H9 (cell line): ENCODE measurements around the gene TACO1. TPM values are rescaled to one million over a fixed set of nuclear protein-coding genes. Genes with fewer than 3 reads are reported as not detected.

Experiments used
- DNase-seq: peaks from one replicate; pipeline ENCODE4 v3.0.0-alpha.2; 2017
- H2AFZ ChIP-seq: one replicate; pipeline ENCODE4 v1.6.1; 2013; ENCODE audit warnings: mild to moderate bottlenecking, low read length, control low read depth, moderate library complexity
- H2AK5ac ChIP-seq: 2 replicates; pipeline ENCODE4 v1.6.1; 2013; ENCODE audit warnings: low read length, control low read depth, mixed read lengths; ENCODE audit not compliant: insufficient read length
- H2BK120ac ChIP-seq: one replicate; pipeline ENCODE4 v1.6.1; 2013; ENCODE audit warnings: low read depth, mild to moderate bottlenecking, low read length, control low read depth, inconsistent platforms; ENCODE audit not compliant: poor library complexity, severe bottlenecking
- H2BK12ac ChIP-seq: 2 replicates; pipeline ENCODE4 v1.6.1; 2013; ENCODE audit warnings: low read length, control low read depth, mixed read lengths, low read depth; ENCODE audit not compliant: insufficient read length
- H2BK15ac ChIP-seq: 2 replicates; pipeline ENCODE4 v1.6.1; 2013; ENCODE audit warnings: low read depth, low read length, control low read depth
- H2BK20ac ChIP-seq: one replicate; pipeline ENCODE4 v1.6.1; 2013; ENCODE audit warnings: low read depth, mild to moderate bottlenecking, low read length, control low read depth, inconsistent platforms; ENCODE audit not compliant: poor library complexity, severe bottlenecking
- H2BK5ac ChIP-seq: 2 replicates; pipeline ENCODE4 v1.6.1; 2013; ENCODE audit warnings: low read length, control low read depth, mixed read lengths; ENCODE audit not compliant: insufficient read length
- H3K14ac ChIP-seq: 2 replicates; pipeline ENCODE4 v1.6.1; 2013; ENCODE audit warnings: low read length, control low read depth; ENCODE audit not compliant: insufficient read depth
- H3K18ac ChIP-seq: 2 replicates; pipeline ENCODE4 v1.6.1; 2013; ENCODE audit warnings: low read depth, mild to moderate bottlenecking, mixed read lengths, low read length, control low read depth; ENCODE audit not compliant: insufficient read length
- H3K23ac ChIP-seq: 2 replicates; pipeline ENCODE4 v1.6.1; 2013; ENCODE audit warnings: low read length, control low read depth, mixed read lengths, low read depth; ENCODE audit not compliant: insufficient read length
- H3K23me2 ChIP-seq: 2 replicates; pipeline ENCODE4 v1.6.1; 2013; ENCODE audit warnings: low read depth, mild to moderate bottlenecking, mixed read lengths, low read length, control low read depth; ENCODE audit not compliant: insufficient read length, poor library complexity, severe bottlenecking
- H3K27ac ChIP-seq: 2 replicates; pipeline ENCODE4 v1.5.1; 2013; ENCODE audit warnings: low read length, control low read depth, mixed read lengths, low read depth; ENCODE audit not compliant: insufficient read length
- H3K27me3 ChIP-seq: 2 replicates; pipeline ENCODE4 v1.6.1; 2013; ENCODE audit warnings: low read length, control low read depth, inconsistent platforms; ENCODE audit not compliant: insufficient read depth
- H3K4ac ChIP-seq: 2 replicates; pipeline ENCODE4 v1.6.1; 2013; ENCODE audit warnings: low read depth, mild to moderate bottlenecking, control low read depth, inconsistent platforms, low read length, moderate library complexity
- H3K4me1 ChIP-seq: 2 replicates; pipeline ENCODE4 v1.6.1; 2013; ENCODE audit warnings: low read length, control low read depth, inconsistent platforms; ENCODE audit not compliant: insufficient read depth
- H3K4me2 ChIP-seq: 2 replicates; pipeline ENCODE4 v1.6.1; 2013; ENCODE audit warnings: low read length, control low read depth, mixed read lengths; ENCODE audit not compliant: insufficient read length, insufficient read depth
- H3K56ac ChIP-seq: 2 replicates; pipeline ENCODE4 v1.6.1; 2013; ENCODE audit warnings: low read depth, mild to moderate bottlenecking, mixed read lengths, low read length, control low read depth; ENCODE audit not compliant: insufficient read length
- H3K79me1 ChIP-seq: 2 replicates; pipeline ENCODE4 v1.6.1; 2013; ENCODE audit warnings: low read depth, mild to moderate bottlenecking, moderate library complexity, low read length, control low read depth, inconsistent platforms; ENCODE audit not compliant: insufficient read depth, poor library complexity, severe bottlenecking
- H3K79me2 ChIP-seq: 2 replicates; pipeline ENCODE4 v1.6.1; 2013; ENCODE audit warnings: low read length, control low read depth, inconsistent platforms; ENCODE audit not compliant: insufficient read depth
- H3K9ac ChIP-seq: 2 replicates; pipeline ENCODE4 v1.6.1; 2013; ENCODE audit warnings: low read length, control low read depth, mixed read lengths; ENCODE audit not compliant: insufficient read length; ENCODE audit errors: extremely low read depth
- H3K9me3 ChIP-seq: one replicate; pipeline ENCODE4 v1.6.1; 2013; ENCODE audit warnings: low read depth, low read length, inconsistent platforms; ENCODE audit not compliant: control insufficient read depth
- H3T11ph ChIP-seq: one replicate; pipeline ENCODE4 v1.6.1; 2013; ENCODE audit warnings: mild to moderate bottlenecking, low read length, control low read depth, inconsistent platforms
- H4K20me1 ChIP-seq: one replicate; pipeline ENCODE4 v1.6.1; 2013; ENCODE audit not compliant: control insufficient read depth, insufficient read length, insufficient read depth
- H4K5ac ChIP-seq: 2 replicates; pipeline ENCODE4 v1.6.1; 2013; ENCODE audit warnings: low read depth, mild to moderate bottlenecking, mixed read lengths, low read length, control low read depth; ENCODE audit not compliant: insufficient read length
- H4K8ac ChIP-seq: replicated peaks from 2 replicates; pipeline ENCODE4 v1.6.1; 2013; ENCODE audit warnings: low read length, control low read depth, mixed read lengths, low read depth; ENCODE audit not compliant: insufficient read length
- H4K91ac ChIP-seq: 2 replicates; pipeline ENCODE4 v1.6.1; 2013; ENCODE audit warnings: low read depth, mild to moderate bottlenecking, moderate library complexity, mixed read lengths, low read length, control low read depth; ENCODE audit not compliant: insufficient read length
- H3K27ac Mint-ChIP-seq, 3 experiments: 2 replicates in 2 of 3; 3 replicates in 1 of 3; pipeline ENCODE4 v1.8.0; 2020 to 2021; ENCODE audit warnings: mixed read lengths in 3 of 3, mild to moderate bottlenecking in 1 of 3, moderate library complexity in 1 of 3
- H3K27me3 Mint-ChIP-seq: 2 replicates; pipeline ENCODE4 v1.8.0; 2021; ENCODE audit warnings: low read depth, mild to moderate bottlenecking, moderate library complexity, mixed read lengths
- H3K36me3 Mint-ChIP-seq, 3 experiments: 2 replicates in 2 of 3; 3 replicates in 1 of 3; pipeline ENCODE4 v1.8.0; 2020 to 2021; ENCODE audit warnings: low read depth in 3 of 3, mixed read lengths in 3 of 3; ENCODE audit not compliant: insufficient read depth in 1 of 3
- H3K4me1 Mint-ChIP-seq, 2 experiments: 2 replicates each; pipeline ENCODE4 v1.8.0; 2020; ENCODE audit warnings: mixed read lengths in 2 of 2
- H3K4me3 Mint-ChIP-seq, 2 experiments: 2 replicates in 1 of 2; 3 replicates in 1 of 2; pipeline ENCODE4 v1.8.0; 2020 to 2021; ENCODE audit warnings: mild to moderate bottlenecking in 2 of 2, mixed read lengths in 2 of 2, moderate library complexity in 1 of 2
- H3K9me3 Mint-ChIP-seq, 2 experiments: 2 replicates in 1 of 2; 3 replicates in 1 of 2; pipeline ENCODE4 v1.8.0; 2020; ENCODE audit warnings: mild to moderate bottlenecking in 2 of 2, mixed read lengths in 2 of 2, moderate library complexity in 1 of 2
- WGBS: extraction: QIAGEN DNeasy Blood & Tissue Kit; methylation state at CpG from one replicate; pipeline ENCODE4 v1.1.7; 2013; ENCODE audit warnings: missing lambda C conversion rate, low lambda C conversion rate, mixed read lengths; ENCODE audit not compliant: insufficient read length; ENCODE audit errors: extremely low coverage; 5-methylcytosine and 5-hydroxymethylcytosine counted together
- total RNA-seq: library from RNA; stranded (reverse); gene quantifications from 2 replicates; pipeline ENCODE4 v1.2.1, GENCODE V29; 2021
- TF ChIP-seq, protein P1 (sequence below): fragments of 200-600 bp; sonication (generic); conservative IDR thresholded peaks from 3 replicates; pipeline ENCODE4 v1.8.0; 2021; ENCODE audit warnings: antibody characterized with exemption, mild to moderate bottlenecking

TACO1 gene
- total RNA-seq, 1 experiment from 2014 or later, result 30.2 TPM

DNA sequence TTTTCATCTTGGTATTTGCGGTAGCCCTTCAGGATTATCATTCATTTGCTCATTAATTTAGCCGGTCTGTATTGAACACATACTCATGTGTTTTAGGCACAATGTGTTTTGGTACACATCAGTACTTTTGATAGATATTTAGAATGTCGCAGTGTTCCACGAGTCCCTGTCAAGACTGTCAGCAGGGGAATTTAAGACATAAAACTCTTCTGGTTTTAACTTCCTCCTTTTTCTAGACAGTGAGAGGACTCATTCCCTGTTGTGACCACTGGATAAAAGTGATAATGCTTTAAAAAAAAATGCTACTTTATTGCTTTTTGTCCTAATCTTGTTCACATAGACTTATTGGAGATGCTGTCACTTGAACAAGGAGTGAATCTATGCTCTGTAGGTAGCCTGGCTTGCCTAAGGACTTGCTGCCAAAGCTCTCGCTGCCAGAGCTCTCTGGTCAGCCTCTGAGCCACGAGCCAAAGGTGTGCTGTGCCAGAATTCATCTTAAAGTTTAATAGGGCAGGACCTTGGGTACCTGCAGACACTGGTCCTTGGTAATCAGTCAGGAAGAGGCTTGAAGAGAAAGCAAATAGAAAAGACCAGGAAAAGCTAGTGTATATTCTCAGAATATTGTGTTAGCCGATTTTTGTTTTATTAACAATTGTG lies 45.1 kb upstream of the TACO1 start:
- Histone ChIP-seq H2BK120ac (no peak overlapping the region), H4K20me1 (no peaks in the 10 kb centered on the region), H4K8ac (no peak overlapping the region), H3K56ac (no peak overlapping the region), H2BK15ac (no peak overlapping the region), H2AK5ac (no peak overlapping the region), H2AFZ (no peak overlapping the region), H3K18ac (no peak overlapping the region), H3K9ac (no peak overlapping the region), H3K4me2 (no peak overlapping the region), H3K14ac (no peak overlapping the region), H4K5ac (no peak overlapping the region), H4K91ac (no peak overlapping the region), H2BK5ac (no peak overlapping the region), H3T11ph (no peak overlapping the region), H3K4ac (no peak overlapping the region), H3K23ac (no peak overlapping the region), H3K23me2 (peaks cover 6% of the 10 kb centered on the region), H3K4me1 (no peaks in the 10 kb centered on the region), H2BK20ac (no peak overlapping the region), H3K9me3 (no peaks in the 10 kb centered on the region), H3K27me3 (no peaks in the 10 kb centered on the region), H3K27ac (no peak overlapping the region), H2BK12ac (no peak overlapping the region), H3K79me2 (peaks cover 35% of the 10 kb centered on the region), H3K79me1 (no peaks in the 10 kb centered on the region)
- TF ChIP-seq, protein P1, sequence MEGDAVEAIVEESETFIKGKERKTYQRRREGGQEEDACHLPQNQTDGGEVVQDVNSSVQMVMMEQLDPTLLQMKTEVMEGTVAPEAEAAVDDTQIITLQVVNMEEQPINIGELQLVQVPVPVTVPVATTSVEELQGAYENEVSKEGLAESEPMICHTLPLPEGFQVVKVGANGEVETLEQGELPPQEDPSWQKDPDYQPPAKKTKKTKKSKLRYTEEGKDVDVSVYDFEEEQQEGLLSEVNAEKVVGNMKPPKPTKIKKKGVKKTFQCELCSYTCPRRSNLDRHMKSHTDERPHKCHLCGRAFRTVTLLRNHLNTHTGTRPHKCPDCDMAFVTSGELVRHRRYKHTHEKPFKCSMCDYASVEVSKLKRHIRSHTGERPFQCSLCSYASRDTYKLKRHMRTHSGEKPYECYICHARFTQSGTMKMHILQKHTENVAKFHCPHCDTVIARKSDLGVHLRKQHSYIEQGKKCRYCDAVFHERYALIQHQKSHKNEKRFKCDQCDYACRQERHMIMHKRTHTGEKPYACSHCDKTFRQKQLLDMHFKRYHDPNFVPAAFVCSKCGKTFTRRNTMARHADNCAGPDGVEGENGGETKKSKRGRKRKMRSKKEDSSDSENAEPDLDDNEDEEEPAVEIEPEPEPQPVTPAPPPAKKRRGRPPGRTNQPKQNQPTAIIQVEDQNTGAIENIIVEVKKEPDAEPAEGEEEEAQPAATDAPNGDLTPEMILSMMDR, result no peak
- Mint-ChIP-seq H3K27ac (no peak overlapping the region), H3K9me3 (peaks cover 0 to 7% of the 10 kb centered on the region in 2 experiments; a peak in 1 of 5 replicates), H3K4me3 (no peak overlapping the region), H3K4me1 (peaks cover 14 to 18% of the 10 kb centered on the region in 2 experiments), H3K36me3 (peaks cover 8 to 21% (median 9%) of the 10 kb centered on the region in 3 experiments; a peak in 6 of 7 replicates), H3K27me3 (no peaks in the 10 kb centered on the region)
- no CpG with 5 or more reads among the region's 7 CpGs for WGBS
- DNase-seq, result no peak
